HepG2 (cell line): ENCODE results near the gene GFRA1. TPM values are rescaled to one million over a fixed set of nuclear protein-coding genes. Genes with fewer than 3 reads are reported as not detected.

Experiments used
- ATAC-seq: fragments of 200-7000 bp; cut with Tn5 transposase; 3 replicates; pipeline ENCODE4 v1.9.1; 2020; ENCODE audit warnings: mild to moderate bottlenecking, moderate library complexity
- BruUV-seq: library from RNA; stranded (reverse); fragments of 400-500 nt; replicated peaks from 2 replicates; lab custom pipeline; 2021; lab: Mats Ljungman, UMichigan
- CTCF ChIA-PET: fragments of 300-600 bp; formaldehyde crosslinking; extraction: SDS; loops from one replicate; lab custom pipeline; 2021; ENCODE audit warnings: low total read pairs, inconsistent platforms, low intra/inter-chr PET ratio; lab: Yijun Ruan, JAX
- POLR2A ChIA-PET: fragments of 350-600 bp; sonication (Branson Sonifier 250); formaldehyde crosslinking; loops from one replicate; lab custom pipeline; 2020; ENCODE audit warnings: antibody characterized with exemption, inconsistent platforms; lab: Yijun Ruan, JAX
- DNase-seq: peaks from one replicate; pipeline ENCODE4 v3.0.0-alpha.2; 2015; ENCODE audit warnings: low spot score
- FAIRE-seq: peaks from 3 replicates; lab custom pipeline; 2011; peaks lifted over from hg19 to GRCh38; lab: Jason Lieb, UNC
- H2AFZ ChIP-seq: one replicate; pipeline ENCODE4 v1.6.1; 2011; ENCODE audit warnings: low read length, inconsistent platforms
- H3K27ac ChIP-seq: fragments of 300-600 bp; 3 replicates; pipeline ENCODE4 v1.8.0; 2011; ENCODE audit warnings: mixed run types, mild to moderate bottlenecking, mixed read lengths, low read length, inconsistent platforms; ENCODE audit not compliant: insufficient read depth; ENCODE audit errors: extremely low read length
- H3K27me3 ChIP-seq, 2 experiments: fragments of 200-600 bp in 1 of 2; 2 replicates in 1 of 2; 3 replicates in 1 of 2; pipeline versions ENCODE4 v1.6.0 to v1.8.0; 2011; ENCODE audit warnings: low read length in 2 of 2, mild to moderate bottlenecking in 2 of 2, moderate library complexity in 2 of 2, inconsistent platforms in 1 of 2; ENCODE audit not compliant: insufficient read depth in 2 of 2, control insufficient read depth in 1 of 2
- H3K36me3 ChIP-seq, 2 experiments: fragments of 200-600 bp in 1 of 2; replicated peaks in 1 of 2; 2 replicates in 1 of 2; 3 replicates in 1 of 2; pipeline versions ENCODE4 v1.5.1 to v1.8.0; 2011; ENCODE audit warnings: low read length in 2 of 2, inconsistent platforms in 1 of 2; ENCODE audit not compliant: insufficient read depth in 2 of 2, control insufficient read depth in 1 of 2
- H3K4me1 ChIP-seq: 2 replicates; pipeline ENCODE4 v1.5.1; 2012; ENCODE audit warnings: low read length, inconsistent platforms; ENCODE audit not compliant: insufficient read depth
- H3K4me2 ChIP-seq: 2 replicates; pipeline ENCODE4 v1.6.0; 2011; ENCODE audit warnings: low read depth, low read length, inconsistent platforms
- H3K4me3 ChIP-seq, 3 experiments: fragments of 200-600 bp in 1 of 3; sonication (generic), shearing (Covaris generic) in 1 of 3; replicated peaks in 1 of 3; 2 replicates each; pipeline ENCODE4 v1.5.1; 2011 to 2016; ENCODE audit warnings: low read length in 3 of 3, inconsistent platforms in 2 of 3, low read depth in 2 of 3, mild to moderate bottlenecking in 2 of 3, control low read depth in 1 of 3, mixed read lengths in 1 of 3; ENCODE audit not compliant: insufficient read depth in 1 of 3
- H3K79me2 ChIP-seq: one replicate; pipeline ENCODE4 v1.6.1; 2011; ENCODE audit warnings: low read length, inconsistent platforms; ENCODE audit not compliant: insufficient read depth
- H3K9ac ChIP-seq: 2 replicates; pipeline ENCODE4 v1.6.0; 2011; ENCODE audit warnings: mild to moderate bottlenecking, low read depth, low read length, inconsistent platforms; ENCODE audit not compliant: insufficient read depth
- H3K9me3 ChIP-seq: 2 replicates; pipeline ENCODE4 v1.5.1; 2012; ENCODE audit warnings: mild to moderate bottlenecking, low read length
- H4K20me1 ChIP-seq: 2 replicates; pipeline ENCODE4 v1.6.0; 2011; ENCODE audit warnings: inconsistent platforms, mild to moderate bottlenecking, low read length, moderate library complexity; ENCODE audit not compliant: insufficient read depth
- FOXK2 ChIP-seq: fragments of 450-650 bp; IDR thresholded peaks from 2 replicates; pipeline ENCODE4 v1.6.1; 2016
- HIVEP1 ChIP-seq: sonication (generic); formaldehyde crosslinking; IDR thresholded peaks from 2 replicates; pipeline ENCODE4 v1.4.0; 2020; ENCODE audit warnings: mild to moderate bottlenecking, missing genetic modification reagents
- PHF5A ChIP-seq: IDR thresholded peaks from one replicate; pipeline ENCODE4 v1.6.1; 2018; ENCODE audit warnings: low read depth, missing genetic modification reagents; ENCODE audit not compliant: unreplicated experiment
- ZNF432 ChIP-seq: sonication (generic); formaldehyde crosslinking; IDR thresholded peaks from 2 replicates; pipeline ENCODE4 v1.5.0; 2020; ENCODE audit warnings: missing genetic modification reagents, mild to moderate bottlenecking, borderline replicate concordance
- in situ Hi-C: cut with HindIII; loops from 2 replicates; pipeline ENCODE4 v1.10.0; 2017; ENCODE audit warnings: low pct_unique_long_range_greater_than_20kb; ENCODE audit not compliant: extremely low pct_ligation_motif_present
- intact Hi-C: fragments of 100-400 bp; cut with micrococcal nuclease; formaldehyde crosslinking; loops from one replicate; pipeline ENCODE4 v1.10.0; 2022; ENCODE audit not compliant: unreplicated experiment
- polyA plus RNA-seq, 8 experiments: library from polyadenylated mRNA; depleted of rRNA in 3 of 8; stranded (reverse) in 7 of 8; unstranded in 1 of 8; fragments of >200 nt; fragmentation: Illumina TruSeq in 4 of 8; extraction: Trizol in 4 of 8; gene quantifications; 2 replicates each; pipeline versions ENCODE4 v1.2.1 to v1.2.3, GENCODE V29; 2011 to 2016; ENCODE audit warnings: low read depth in 4 of 8, missing spikeins in 1 of 8, mixed read lengths in 1 of 8; ENCODE audit not compliant: insufficient read depth in 1 of 8
- total RNA-seq, 5 experiments: library from RNA; depleted of rRNA; stranded (reverse); fragments of >200 nt; fragmentation: Illumina TruSeq; extraction: Trizol; gene quantifications; 2 replicates each; pipeline ENCODE4 v1.2.3, GENCODE V29; 2016; ENCODE audit warnings: low read depth in 1 of 5
- TF ChIP-seq, protein P1 (sequence below): sonication (generic); formaldehyde crosslinking; IDR thresholded peaks from 2 replicates; pipeline ENCODE4 v1.4.0; 2020; ENCODE audit warnings: missing genetic modification reagents, borderline replicate concordance

Gene GFRA1
- total and polyA plus RNA-seq, 2 of the 13 experiments (the other 11 are each of a cell fraction or from before 2014, with no cell fraction given): not detected

DNA sequence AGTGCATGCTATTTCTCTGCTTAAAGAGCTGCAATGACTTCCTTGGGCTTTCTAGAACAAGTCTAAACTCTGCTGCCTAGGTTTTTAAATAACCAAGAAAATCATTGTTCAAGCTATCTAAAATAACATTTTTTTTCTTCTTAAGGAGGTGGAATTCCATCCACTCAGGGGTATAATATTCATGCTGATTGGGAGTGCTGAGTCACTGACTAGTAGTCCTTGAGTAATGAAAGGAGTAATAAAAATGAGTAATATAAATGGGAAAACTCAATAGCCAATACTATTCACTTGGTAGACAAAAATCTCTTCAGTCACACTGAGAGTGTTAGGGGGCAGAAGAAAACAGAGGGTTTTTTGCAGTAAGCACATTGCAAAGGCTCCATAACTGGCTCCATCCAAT, 72.0 kb downstream of the GFRA1 start:
- Histone ChIP-seq H3K36me3 (no peaks in the 10 kb centered on the region), H4K20me1 (no peaks in the 10 kb centered on the region), H3K4me3 (no peak overlapping the region), H3K9ac (no peak overlapping the region), H3K4me1 (no peaks in the 10 kb centered on the region), H3K27me3 (no peaks in the 10 kb centered on the region), H3K9me3 (peaks cover 2% of the 10 kb centered on the region; the same call in 1 of the 2 replicates), H3K4me2 (no peak overlapping the region), H2AFZ (no peak overlapping the region), H3K27ac (no peak overlapping the region), H3K79me2 (no peaks in the 10 kb centered on the region)
- in situ Hi-C loops: no loop called here
- ATAC-seq (no peak), FAIRE-seq (no peak), DNase-seq (no peak)
- TF ChIP-seq HIVEP1 (CRISPR knock-in tag) (no peak), ZNF432 (CRISPR knock-in tag) (no peak), FOXK2 (no peak), PHF5A (CRISPR knock-in tag) (no peak)
- TF ChIP-seq, protein P1, sequence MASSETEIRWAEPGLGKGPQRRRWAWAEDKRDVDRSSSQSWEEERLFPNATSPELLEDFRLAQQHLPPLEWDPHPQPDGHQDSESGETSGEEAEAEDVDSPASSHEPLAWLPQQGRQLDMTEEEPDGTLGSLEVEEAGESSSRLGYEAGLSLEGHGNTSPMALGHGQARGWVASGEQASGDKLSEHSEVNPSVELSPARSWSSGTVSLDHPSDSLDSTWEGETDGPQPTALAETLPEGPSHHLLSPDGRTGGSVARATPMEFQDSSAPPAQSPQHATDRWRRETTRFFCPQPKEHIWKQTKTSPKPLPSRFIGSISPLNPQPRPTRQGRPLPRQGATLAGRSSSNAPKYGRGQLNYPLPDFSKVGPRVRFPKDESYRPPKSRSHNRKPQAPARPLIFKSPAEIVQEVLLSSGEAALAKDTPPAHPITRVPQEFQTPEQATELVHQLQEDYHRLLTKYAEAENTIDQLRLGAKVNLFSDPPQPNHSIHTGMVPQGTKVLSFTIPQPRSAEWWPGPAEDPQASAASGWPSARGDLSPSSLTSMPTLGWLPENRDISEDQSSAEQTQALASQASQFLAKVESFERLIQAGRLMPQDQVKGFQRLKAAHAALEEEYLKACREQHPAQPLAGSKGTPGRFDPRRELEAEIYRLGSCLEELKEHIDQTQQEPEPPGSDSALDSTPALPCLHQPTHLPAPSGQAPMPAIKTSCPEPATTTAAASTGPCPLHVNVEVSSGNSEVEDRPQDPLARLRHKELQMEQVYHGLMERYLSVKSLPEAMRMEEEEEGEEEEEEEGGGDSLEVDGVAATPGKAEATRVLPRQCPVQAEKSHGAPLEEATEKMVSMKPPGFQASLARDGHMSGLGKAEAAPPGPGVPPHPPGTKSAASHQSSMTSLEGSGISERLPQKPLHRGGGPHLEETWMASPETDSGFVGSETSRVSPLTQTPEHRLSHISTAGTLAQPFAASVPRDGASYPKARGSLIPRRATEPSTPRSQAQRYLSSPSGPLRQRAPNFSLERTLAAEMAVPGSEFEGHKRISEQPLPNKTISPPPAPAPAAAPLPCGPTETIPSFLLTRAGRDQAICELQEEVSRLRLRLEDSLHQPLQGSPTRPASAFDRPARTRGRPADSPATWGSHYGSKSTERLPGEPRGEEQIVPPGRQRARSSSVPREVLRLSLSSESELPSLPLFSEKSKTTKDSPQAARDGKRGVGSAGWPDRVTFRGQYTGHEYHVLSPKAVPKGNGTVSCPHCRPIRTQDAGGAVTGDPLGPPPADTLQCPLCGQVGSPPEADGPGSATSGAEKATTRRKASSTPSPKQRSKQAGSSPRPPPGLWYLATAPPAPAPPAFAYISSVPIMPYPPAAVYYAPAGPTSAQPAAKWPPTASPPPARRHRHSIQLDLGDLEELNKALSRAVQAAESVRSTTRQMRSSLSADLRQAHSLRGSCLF (CRISPR knock-in tag): no peak
- CTCF ChIA-PET: no interaction called here
- intact Hi-C loops: no loop called here
- no TSS peak for BruUV-seq
- POLR2A ChIA-PET: no interaction called here
